Activated B cell treated with CpG ODN at 0.5 μM for 24 hours (primary cell): ENCODE data around the gene SYCP2. TPM values are rescaled to one million over a fixed set of nuclear protein-coding genes. Genes with fewer than 3 reads are reported as not detected.
"Not testable (repeated sequence)": the region's sequence is repeated elsewhere in the genome, so short reads cannot be mapped to it uniquely, and the experiment has no call there.

Experiments
- ATAC-seq: fragments of 200-7000 bp; cut with Tn5 transposase; one replicate; pipeline ENCODE4 v1.10.0; 2021; ENCODE audit warnings: low read depth, mild to moderate bottlenecking, moderate library complexity
- CTCF ChIA-PET: fragments of 350-600 bp; sonication (Branson Sonifier 250); formaldehyde crosslinking; loops from one replicate; lab custom pipeline; 2021; ENCODE audit warnings: antibody characterized with exemption; lab: Charles Lee
- POLR2A ChIA-PET: fragments of 350-600 bp; sonication (Branson Sonifier 250); formaldehyde crosslinking; loops from one replicate; lab custom pipeline; 2021; ENCODE audit warnings: antibody characterized with exemption; lab: Charles Lee
- DNase-seq: peaks from one replicate; pipeline ENCODE4 v3.0.0; 2022
- H3K27ac Mint-ChIP-seq: one replicate; pipeline ENCODE4 v1.8.0; 2020; ENCODE audit warnings: mixed read lengths
- H3K27me3 Mint-ChIP-seq: one replicate; pipeline ENCODE4 v1.8.0; 2021; ENCODE audit warnings: mixed read lengths
- H3K36me3 Mint-ChIP-seq: one replicate; pipeline ENCODE4 v1.8.0; 2021; ENCODE audit warnings: low read depth, mixed read lengths
- H3K4me1 Mint-ChIP-seq: one replicate; pipeline ENCODE4 v1.8.0; 2021; ENCODE audit warnings: mixed read lengths
- H3K4me3 Mint-ChIP-seq: one replicate; pipeline ENCODE4 v1.8.0; 2020; ENCODE audit warnings: mild to moderate bottlenecking, mixed read lengths
- H3K9me3 Mint-ChIP-seq: one replicate; pipeline ENCODE4 v1.8.0; 2020; ENCODE audit warnings: mixed read lengths
- CTCF ChIP-seq: fragments of 200-600 bp; IDR thresholded peaks from one replicate; pipeline ENCODE4 v1.8.0; 2022; ENCODE audit warnings: antibody characterized with exemption, mild to moderate bottlenecking
- intact Hi-C: fragments of 100-400 bp; cut with micrococcal nuclease; formaldehyde crosslinking; loops from one replicate; pipeline ENCODE4 v1.15.1; 2024
- total RNA-seq: library from RNA; stranded (reverse); gene quantifications from 2 replicates; pipeline ENCODE4 v1.2.3, GENCODE V29; 2022

Gene SYCP2
- total RNA-seq, 1 donor from 2014 or later, result 1.3 TPM

- no peaks in the 10 kb centered on the region for H3K36me3 Mint-ChIP-seq
- H3K27me3 Mint-ChIP-seq, result peaks cover 4% of the 10 kb centered on the region
- ChIA-PET POLR2A (no interaction called here), CTCF (no interaction called here)
- DNase-seq (no peak), ATAC-seq (no peak)
- no peaks in the 10 kb centered on the region for H3K9me3 Mint-ChIP-seq
- H3K4me1 Mint-ChIP-seq, result peaks cover 11% of the 10 kb centered on the region
- no peak overlapping the region for H3K4me3 Mint-ChIP-seq
- no peak overlapping the region for H3K27ac Mint-ChIP-seq
- intact Hi-C loops, result no loop called here
- TF ChIP-seq CTCF, result no peak
Measured at GRCh38 chr20:59895908-59896307, 37.5 kb downstream of the SYCP2 start.

- ATAC-seq, result no peak
- no peak for DNase-seq
- peaks cover 17% of the 10 kb centered on the region for H3K4me1 Mint-ChIP-seq
- intact Hi-C loops, result no loop called here
- ChIA-PET POLR2A (no interaction called here), CTCF (no interaction called here)
- no peak for TF ChIP-seq CTCF
- no peaks in the 10 kb centered on the region for H3K36me3 Mint-ChIP-seq
- no peaks in the 10 kb centered on the region for H3K9me3 Mint-ChIP-seq
- H3K4me3 Mint-ChIP-seq, result peak overlapping the region; percentile 11
- peaks cover 4% of the 10 kb centered on the region for H3K27me3 Mint-ChIP-seq
- no peak overlapping the region for H3K27ac Mint-ChIP-seq
Measured at GRCh38 chr20:59891581-59891980, 41.9 kb downstream of the SYCP2 start.

GRCh38 chr20:59890035-59890434, 43.4 kb downstream of the SYCP2 start:
- H3K27me3 Mint-ChIP-seq, POLR2A ChIA-PET, H3K9me3 Mint-ChIP-seq, H3K4me3 Mint-ChIP-seq, H3K36me3 Mint-ChIP-seq, ATAC-seq, DNase-seq, intact Hi-C loops, CTCF ChIA-PET, H3K27ac Mint-ChIP-seq: not testable (repeated sequence)
- peaks cover 17% of the 10 kb centered on the region for H3K4me1 Mint-ChIP-seq

GRCh38 chr20:59888050-59888449, 45.4 kb downstream of the SYCP2 start:
- TF ChIP-seq CTCF, result no peak
- no peak for ATAC-seq
- Mint-ChIP-seq H3K9me3 (no peaks in the 10 kb centered on the region), H3K4me1 (peaks cover 17% of the 10 kb centered on the region), H3K27me3 (no peaks in the 10 kb centered on the region), H3K27ac (no peak overlapping the region), H3K4me3 (no peak overlapping the region), H3K36me3 (no peaks in the 10 kb centered on the region)
- CTCF ChIA-PET, result no interaction called here
- intact Hi-C loops, result no loop called here
- no peak for DNase-seq
- POLR2A ChIA-PET, result no interaction called here

GRCh38 chr20:59884494-59884893, 48.9 kb downstream of the SYCP2 start:
- ATAC-seq, result no peak
- CTCF ChIA-PET, result no interaction called here
- no peak for TF ChIP-seq CTCF
- Mint-ChIP-seq H3K9me3 (no peaks in the 10 kb centered on the region), H3K27me3 (no peaks in the 10 kb centered on the region), H3K4me1 (no peaks in the 10 kb centered on the region), H3K4me3 (no peak overlapping the region), H3K27ac (no peak overlapping the region), H3K36me3 (no peaks in the 10 kb centered on the region)
- POLR2A ChIA-PET, result no interaction called here
- intact Hi-C loops, result no loop called here
- no peak for DNase-seq

GRCh38 chr20:59880198-59880597, 53.2 kb downstream of the SYCP2 start:
- Mint-ChIP-seq H3K4me3 (no peak overlapping the region), H3K27ac (no peak overlapping the region), H3K9me3 (peaks cover 3% of the 10 kb centered on the region), H3K36me3 (no peaks in the 10 kb centered on the region), H3K4me1 (no peaks in the 10 kb centered on the region), H3K27me3 (no peaks in the 10 kb centered on the region)
- ChIA-PET POLR2A (no interaction called here), CTCF (no interaction called here)
- ATAC-seq (no peak), DNase-seq (no peak)
- intact Hi-C loops, result no loop called here
- no peak for TF ChIP-seq CTCF
